ENCODE results near the gene PARD6A.

GRCh38 chr16:67668495-67669157 lies 7.9 kb downstream of the PARD6A start:
- TF ChIP-seq EZH2phosphoT487 (IDR thresholded peaks at IDR 0.05; ENCODE audit: borderline replicate concordance): no peak
- TF ChIP-seq CTCF (conservative IDR thresholded peaks at IDR 0.05; ENCODE audit: low read length): no peak; the same call in 1 of the 2 replicates

Measured in Loucy (cell line).